ENCODE results near the gene ARFIP1.
"Not testable (repeated sequence)": the region's sequence is repeated elsewhere in the genome, so short reads cannot be mapped to it uniquely, and the experiment has no call there.

Gene ARFIP1

GRCh38 chr4:152779513-152780266, at the start of gene ARFIP1, which contains the start of gene TIGD4:
TSS of gene ARFIP1 (plus strand) at chr4:152779954. CDS start at chr4:152829634, 49,680 bp downstream.
TSS of gene TIGD4 (minus strand) at chr4:152779730. CDS start at chr4:152771004, 8,726 bp downstream.
- DNase-seq (ENCODE audit: low spot score) = peak; percentile 86

GRCh38 chr4:152731997-152732396, 47.8 kb upstream of the ARFIP1 start:
- DNase-seq (ENCODE audit: low spot score) = no peak

- no peak for DNase-seq (ENCODE audit: low spot score)
These were observed 45.6 kb upstream of the ARFIP1 start for GRCh38 chr4:152734015-152734698.

GRCh38 chr4:152734699-152735050, 45.1 kb upstream of the ARFIP1 start:
- DNase-seq (ENCODE audit: low spot score) = no peak

GRCh38 chr4:152735396-152735859, 44.3 kb upstream of the ARFIP1 start:
- DNase-seq (ENCODE audit: low spot score) = peak; percentile 34

- no peak for DNase-seq (ENCODE audit: low spot score)
These were observed 43.8 kb upstream of the ARFIP1 start for GRCh38 chr4:152735906-152736305.

GRCh38 chr4:152738827-152739226, 40.9 kb upstream of the ARFIP1 start:
- DNase-seq (ENCODE audit: low spot score) = no peak

- no peak for DNase-seq (ENCODE audit: low spot score)
These were observed 32.3 kb upstream of the ARFIP1 start for GRCh38 chr4:152747444-152747843.

- no peak for DNase-seq (ENCODE audit: low spot score)
These were observed 31.1 kb upstream of the ARFIP1 start for GRCh38 chr4:152748619-152749018.

- DNase-seq (ENCODE audit: low spot score) = no peak
These were observed 16.0 kb upstream of the ARFIP1 start for GRCh38 chr4:152763796-152764195.

GRCh38 chr4:152765069-152765737, 14.6 kb upstream of the ARFIP1 start:
- DNase-seq (ENCODE audit: low spot score) = not testable (repeated sequence)

- DNase-seq (ENCODE audit: low spot score) = no peak
These were observed 7.8 kb upstream of the ARFIP1 start for GRCh38 chr4:152771741-152772533.

GRCh38 chr4:152773339-152773738, 6.4 kb upstream of the ARFIP1 start:
- DNase-seq (ENCODE audit: low spot score) = no peak

GRCh38 chr4:152773953-152774352, 5.8 kb upstream of the ARFIP1 start:
- no peak for DNase-seq (ENCODE audit: low spot score)

GRCh38 chr4:152776352-152776751, 3.4 kb upstream of the ARFIP1 start:
- no peak for DNase-seq (ENCODE audit: low spot score)

GRCh38 chr4:152777488-152777887, 2.3 kb upstream of the ARFIP1 start:
- no peak for DNase-seq (ENCODE audit: low spot score)

GRCh38 chr4:152778656-152779512, 870 bp upstream of the ARFIP1 start:
- DNase-seq (ENCODE audit: low spot score) = no peak

- DNase-seq (ENCODE audit: low spot score) = no peak
These were observed 569 bp downstream of the ARFIP1 start for GRCh38 chr4:152780267-152780778.

- DNase-seq (ENCODE audit: low spot score) = peak; percentile 43
These were observed 5.0 kb downstream of the ARFIP1 start for GRCh38 chr4:152784490-152785350.
